Spleen (tissue), 11 donors: ENCODE measurements around the gene ANKRD11. TPM values are rescaled to one million over a fixed set of nuclear protein-coding genes. Genes with fewer than 3 reads are reported as not detected.

Experiments used
- DNase-seq: peaks from one replicate; pipeline ENCODE4 v3.0.0-alpha.2; 2020
- H3K27ac ChIP-seq, 8 donors: fragments of 200-600 bp; sonication (generic) in 7 of 8; 1 replicate in 4 of 8; 2 replicates in 4 of 8; pipeline versions ENCODE4 v1.5.0 to v1.8.0; 2016 to 2021; ENCODE audit warnings: inconsistent platforms in 4 of 8, mild to moderate bottlenecking in 4 of 8, moderate library complexity in 1 of 8
- H3K27me3 ChIP-seq, 7 donors: fragments of 200-600 bp; sonication (generic) in 6 of 7; replicated peaks in 1 of 7; 1 replicate in 4 of 7; 2 replicates in 3 of 7; pipeline versions ENCODE4 v1.5.0 to v1.8.0; 2016 to 2021; ENCODE audit warnings: inconsistent platforms in 3 of 7, mild to moderate bottlenecking in 1 of 7
- H3K36me3 ChIP-seq, 6 donors: fragments of 200-600 bp; sonication (generic) in 5 of 6; 1 replicate in 4 of 6; 2 replicates in 2 of 6; pipeline versions ENCODE4 v1.5.0 to v1.8.0; 2016 to 2021; ENCODE audit warnings: inconsistent platforms in 2 of 6
- H3K4me1 ChIP-seq, 6 donors: fragments of 200-600 bp; sonication (generic) in 5 of 6; 1 replicate in 3 of 6; 2 replicates in 3 of 6; pipeline versions ENCODE4 v1.5.0 to v1.8.0; 2016 to 2021; ENCODE audit warnings: inconsistent platforms in 3 of 6
- H3K4me3 ChIP-seq, 8 donors: fragments of 200-600 bp; sonication (generic) in 7 of 8; 1 replicate in 4 of 8; 2 replicates in 4 of 8; pipeline versions ENCODE4 v1.5.0 to v1.8.0; 2016 to 2021; ENCODE audit warnings: inconsistent platforms in 4 of 8, mild to moderate bottlenecking in 4 of 8, moderate library complexity in 2 of 8
- H3K9me3 ChIP-seq, 8 donors: fragments of 200-600 bp; sonication (generic) in 7 of 8; 1 replicate in 4 of 8; 2 replicates in 4 of 8; pipeline versions ENCODE4 v1.5.0 to v1.8.0; 2016 to 2021; ENCODE audit warnings: inconsistent platforms in 4 of 8
- POLR2A ChIP-seq, 3 donors: fragments of 450-650 bp; IDR thresholded peaks; one replicate each; pipeline ENCODE4 v1.5.1; 2017; ENCODE audit warnings: antibody characterized with exemption in 3 of 3, mild to moderate bottlenecking in 1 of 3
- POLR2AphosphoS5 ChIP-seq, 3 donors: sonication (generic); formaldehyde crosslinking; IDR thresholded peaks; one replicate each; pipeline ENCODE4 v1.5.1; 2017; ENCODE audit warnings: antibody characterized with exemption in 3 of 3
- WGBS, 5 donors: extraction: QIAGEN DNeasy Blood & Tissue Kit in 3 of 5; methylation state at CpG; one replicate each; pipeline versions ENCODE4 v1.1.5 to v1.1.7; 2013 to 2018; 5-methylcytosine and 5-hydroxymethylcytosine counted together
- intact Hi-C: fragments of 100-400 bp; cut with DNase I; formaldehyde crosslinking; loops from one replicate; pipeline ENCODE4 v1.15.0; 2023; ENCODE audit warnings: low total_unique reads
- polyA plus RNA-seq, 3 donors: library from polyadenylated mRNA; stranded (reverse); fragments of 200-250 nt; gene quantifications; one replicate each; pipeline ENCODE4 v1.2.1, GENCODE V29; 2013
- total RNA-seq, 7 donors: library from RNA; depleted of rRNA in 3 of 7; stranded (reverse); fragments of >200 nt in 3 of 7; fragmentation: NEBNext Ultra II Directional in 4 of 7; extraction: Animal tissue kit (Norgen Biotek cat#: 25700) in 4 of 7; gene quantifications; one replicate each; pipeline versions ENCODE4 v1.1.0 to v1.2.1, GENCODE V29; 2016 to 2021
- TF ChIP-seq, protein P1 (sequence below), 11 experiments: fragments of 200-600 bp in 7 of 11; fragments of 450-650 bp in 4 of 11; sonication (generic) in 4 of 11; IDR thresholded peaks in 8 of 11; conservative IDR thresholded peaks in 3 of 11; 1 replicate in 7 of 11; 2 replicates in 4 of 11; pipeline versions ENCODE4 v1.4.0 to v1.8.0; 2016 to 2021; ENCODE audit warnings: antibody characterized with exemption in 11 of 11, inconsistent platforms in 4 of 11, mild to moderate bottlenecking in 1 of 11
- donor health status: healthy with polysubstance abuse.
- donor health status: DM: no; HTN: no; CAD: no; lungs with moderate emphysema.
- donor health status: DM: no; HTN: no; CAD: no.
- donor health status: Bipolar disorder and iron deficiency.
- donor health status: healthy.
- donor health status: DM: no; HTN: no; CAD: no.
- donor health status: DM: yes; HTN: yes; CAD: no.

The ANKRD11 gene
- total and polyA plus RNA-seq, 10 donors: 29.0 to 203 (median 128) TPM

DNA sequence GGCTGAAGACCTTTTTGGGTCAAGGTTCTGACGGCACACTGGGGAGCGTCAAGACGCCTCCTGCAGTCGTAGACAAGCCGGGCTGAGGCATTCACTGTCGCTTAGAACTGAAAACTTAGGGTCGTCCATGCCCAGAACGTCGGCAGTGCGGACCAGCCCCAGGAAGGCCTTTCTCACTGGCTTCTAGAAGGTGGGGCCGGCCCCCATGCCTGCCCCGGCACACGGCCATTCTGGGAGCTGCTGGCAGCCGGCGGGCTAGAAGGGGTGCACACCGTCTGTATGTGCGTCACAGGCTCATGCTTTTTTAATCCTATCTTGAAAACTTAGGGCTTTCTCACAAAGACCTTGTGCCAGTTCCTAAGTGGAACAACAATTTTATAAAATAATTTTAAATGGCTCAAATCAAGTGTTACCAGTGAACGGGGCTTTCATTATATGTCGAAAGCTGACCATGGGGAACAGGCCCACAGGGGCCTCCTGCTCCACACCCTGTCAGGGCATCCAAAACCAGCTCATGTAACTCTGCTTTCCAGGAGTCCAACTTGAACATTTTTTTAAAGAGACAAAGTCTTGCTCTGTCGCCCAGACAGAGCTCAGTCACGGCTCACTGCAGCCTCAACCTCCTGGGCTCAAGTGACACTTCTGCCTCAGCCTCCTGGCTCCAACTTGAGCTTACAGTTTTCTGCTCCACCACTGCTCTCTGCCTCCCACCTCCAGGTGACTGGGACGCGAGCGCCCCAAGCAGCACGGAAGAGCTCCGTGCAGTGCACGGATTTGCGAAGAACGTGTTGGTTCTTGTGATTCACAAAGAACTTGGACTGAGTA lies 111.2 kb downstream of the ANKRD11 start:
- no peak for DNase-seq
- intact Hi-C loops: no loop called here
- WGBS, 5 donors: 85 to 90% (median 86%) methylated on average over 29 of the region's 29 CpGs
- peaks cover 0 to 14% (median 10%) of the 10 kb centered on the region in 8 donors for H3K9me3 ChIP-seq
- no peaks in the 10 kb centered on the region for H3K27me3 ChIP-seq
- no peaks in the 10 kb centered on the region for H3K36me3 ChIP-seq
- H3K4me3 ChIP-seq: no peak overlapping the region
- peaks cover 31 to 100% (median 87%) of the 10 kb centered on the region in 6 donors for H3K4me1 ChIP-seq
- TF ChIP-seq POLR2AphosphoS5 (IDR thresholded peaks at IDR 0.05) (no peak), POLR2A (IDR thresholded peaks at IDR 0.05) (no peak)
- TF ChIP-seq, protein P1, sequence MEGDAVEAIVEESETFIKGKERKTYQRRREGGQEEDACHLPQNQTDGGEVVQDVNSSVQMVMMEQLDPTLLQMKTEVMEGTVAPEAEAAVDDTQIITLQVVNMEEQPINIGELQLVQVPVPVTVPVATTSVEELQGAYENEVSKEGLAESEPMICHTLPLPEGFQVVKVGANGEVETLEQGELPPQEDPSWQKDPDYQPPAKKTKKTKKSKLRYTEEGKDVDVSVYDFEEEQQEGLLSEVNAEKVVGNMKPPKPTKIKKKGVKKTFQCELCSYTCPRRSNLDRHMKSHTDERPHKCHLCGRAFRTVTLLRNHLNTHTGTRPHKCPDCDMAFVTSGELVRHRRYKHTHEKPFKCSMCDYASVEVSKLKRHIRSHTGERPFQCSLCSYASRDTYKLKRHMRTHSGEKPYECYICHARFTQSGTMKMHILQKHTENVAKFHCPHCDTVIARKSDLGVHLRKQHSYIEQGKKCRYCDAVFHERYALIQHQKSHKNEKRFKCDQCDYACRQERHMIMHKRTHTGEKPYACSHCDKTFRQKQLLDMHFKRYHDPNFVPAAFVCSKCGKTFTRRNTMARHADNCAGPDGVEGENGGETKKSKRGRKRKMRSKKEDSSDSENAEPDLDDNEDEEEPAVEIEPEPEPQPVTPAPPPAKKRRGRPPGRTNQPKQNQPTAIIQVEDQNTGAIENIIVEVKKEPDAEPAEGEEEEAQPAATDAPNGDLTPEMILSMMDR (IDR thresholded peaks at IDR 0.05 in 8 of 11, conservative IDR thresholded peaks at IDR 0.05 in 3 of 11): no peak
- peak overlapping the region in 1 of 8 donors; percentile 9 for H3K27ac ChIP-seq

- intact Hi-C loops: no loop called here
- TF ChIP-seq, protein P1 (IDR thresholded peaks at IDR 0.05 in 8 of 11, conservative IDR thresholded peaks at IDR 0.05 in 3 of 11): no peak
- TF ChIP-seq POLR2AphosphoS5 (IDR thresholded peaks at IDR 0.05): no peak
- TF ChIP-seq POLR2A (IDR thresholded peaks at IDR 0.05): no peak
- H3K4me1 ChIP-seq: peaks cover 17 to 100% (median 78%) of the 10 kb centered on the region in 6 donors
- peaks cover 0 to 14% (median 10%) of the 10 kb centered on the region in 8 donors for H3K9me3 ChIP-seq
- no peaks in the 10 kb centered on the region for H3K27me3 ChIP-seq
- H3K36me3 ChIP-seq: peaks cover 0 to 9% (median 0%) of the 10 kb centered on the region in 6 donors
- H3K27ac ChIP-seq: no peak overlapping the region
- WGBS, 5 donors: 84 to 90% (median 87%) methylated on average over 8 of the region's 8 CpGs
- no peak for DNase-seq
- no peak overlapping the region for H3K4me3 ChIP-seq
These were observed 112.9 kb downstream of the ANKRD11 start for GRCh38 chr16:89377453-89377848.

DNA sequence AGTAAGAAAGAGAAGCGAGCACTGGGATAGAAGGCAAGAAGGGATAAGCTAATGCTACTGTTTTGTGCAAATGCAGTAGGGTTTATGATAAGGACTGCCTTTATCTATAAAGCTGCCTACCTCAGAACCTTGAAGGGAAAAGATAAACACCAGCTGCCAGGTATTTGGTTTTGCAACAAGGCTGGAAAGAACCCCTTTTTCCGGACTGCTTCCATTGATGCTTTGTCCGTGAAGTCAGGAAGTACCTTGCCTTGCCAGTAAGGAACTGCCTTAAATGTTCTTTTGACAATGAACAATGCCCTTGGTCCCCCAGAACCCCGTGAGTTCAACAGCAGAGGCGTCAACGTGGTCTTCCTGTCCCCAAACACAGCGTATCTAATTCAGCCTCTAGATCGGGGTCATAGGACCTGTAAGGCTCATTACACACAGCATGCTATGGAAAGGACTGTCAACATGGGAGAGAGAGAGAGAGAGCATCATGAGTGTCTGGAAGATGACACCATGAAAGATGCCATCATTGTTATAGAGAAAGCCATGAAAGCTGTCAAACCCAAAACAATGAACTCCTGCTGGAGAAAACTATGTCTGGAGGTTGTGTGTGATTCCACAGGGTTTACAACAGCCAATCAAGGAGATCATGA lies 113.4 kb downstream of the ANKRD11 start:
- Histone ChIP-seq H3K36me3 (peaks cover 0 to 13% (median 2%) of the 10 kb centered on the region in 6 donors), H3K4me1 (peaks cover 15 to 100% (median 76%) of the 10 kb centered on the region in 6 donors), H3K9me3 (peaks cover 0 to 14% (median 10%) of the 10 kb centered on the region in 8 donors), H3K4me3 (no peak overlapping the region), H3K27me3 (no peaks in the 10 kb centered on the region), H3K27ac (no peak overlapping the region)
- intact Hi-C loops: no loop called here
- WGBS, 5 donors: 77 to 93% (median 81%) methylated on average over 8 of the region's 8 CpGs
- no peak for DNase-seq
- TF ChIP-seq POLR2A (IDR thresholded peaks at IDR 0.05): no peak
- TF ChIP-seq POLR2AphosphoS5 (IDR thresholded peaks at IDR 0.05): no peak
- TF ChIP-seq, protein P1 (IDR thresholded peaks at IDR 0.05 in 8 of 11, conservative IDR thresholded peaks at IDR 0.05 in 3 of 11): no peak

DNA sequence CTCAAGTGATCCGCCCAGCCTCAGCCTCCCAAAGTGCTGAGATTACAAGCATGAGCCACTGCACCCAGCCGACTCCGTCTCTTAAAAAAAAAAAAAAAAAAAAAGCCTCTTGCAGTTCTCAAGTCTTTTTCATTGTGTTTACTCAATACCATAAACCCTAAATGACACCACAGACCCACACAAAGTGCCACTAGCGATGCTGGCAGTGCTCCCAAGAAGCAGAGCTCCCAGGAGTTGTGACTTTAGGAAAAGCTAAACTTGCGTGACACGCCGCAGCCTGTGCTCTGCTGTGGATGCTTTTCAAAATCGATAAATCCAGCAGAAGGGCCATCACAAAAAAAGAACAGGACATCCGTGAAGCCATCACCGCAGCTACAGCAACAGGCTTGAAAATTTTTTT lies 114.7 kb downstream of the ANKRD11 start:
- no peaks in the 10 kb centered on the region for H3K27me3 ChIP-seq
- TF ChIP-seq POLR2AphosphoS5 (IDR thresholded peaks at IDR 0.05) (no peak), POLR2A (IDR thresholded peaks at IDR 0.05) (no peak)
- TF ChIP-seq, protein P1 (IDR thresholded peaks at IDR 0.05 in 8 of 11, conservative IDR thresholded peaks at IDR 0.05 in 3 of 11): no peak
- H3K27ac ChIP-seq: no peak overlapping the region
- H3K4me3 ChIP-seq: no peak overlapping the region
- H3K9me3 ChIP-seq: peaks cover 0 to 14% (median 10%) of the 10 kb centered on the region in 8 donors
- peaks cover 0 to 26% (median 8%) of the 10 kb centered on the region in 6 donors for H3K36me3 ChIP-seq
- no peak for DNase-seq
- intact Hi-C loops: no loop called here
- H3K4me1 ChIP-seq: peaks cover 9 to 100% (median 69%) of the 10 kb centered on the region in 6 donors
- WGBS, 5 donors: 96 to 98% (median 97%) methylated on average over 10 of the region's 10 CpGs
